ENCODE data around the gene FRMPD4.

Gene FRMPD4

GRCh38 chrX:12372111-12372510 is 233.8 kb downstream of the FRMPD4 start:
- TF ChIP-seq, protein P1, sequence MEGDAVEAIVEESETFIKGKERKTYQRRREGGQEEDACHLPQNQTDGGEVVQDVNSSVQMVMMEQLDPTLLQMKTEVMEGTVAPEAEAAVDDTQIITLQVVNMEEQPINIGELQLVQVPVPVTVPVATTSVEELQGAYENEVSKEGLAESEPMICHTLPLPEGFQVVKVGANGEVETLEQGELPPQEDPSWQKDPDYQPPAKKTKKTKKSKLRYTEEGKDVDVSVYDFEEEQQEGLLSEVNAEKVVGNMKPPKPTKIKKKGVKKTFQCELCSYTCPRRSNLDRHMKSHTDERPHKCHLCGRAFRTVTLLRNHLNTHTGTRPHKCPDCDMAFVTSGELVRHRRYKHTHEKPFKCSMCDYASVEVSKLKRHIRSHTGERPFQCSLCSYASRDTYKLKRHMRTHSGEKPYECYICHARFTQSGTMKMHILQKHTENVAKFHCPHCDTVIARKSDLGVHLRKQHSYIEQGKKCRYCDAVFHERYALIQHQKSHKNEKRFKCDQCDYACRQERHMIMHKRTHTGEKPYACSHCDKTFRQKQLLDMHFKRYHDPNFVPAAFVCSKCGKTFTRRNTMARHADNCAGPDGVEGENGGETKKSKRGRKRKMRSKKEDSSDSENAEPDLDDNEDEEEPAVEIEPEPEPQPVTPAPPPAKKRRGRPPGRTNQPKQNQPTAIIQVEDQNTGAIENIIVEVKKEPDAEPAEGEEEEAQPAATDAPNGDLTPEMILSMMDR (IDR thresholded peaks at IDR 0.05; ENCODE audit: unreplicated experiment in 3 of 3) = no peak

DNA sequence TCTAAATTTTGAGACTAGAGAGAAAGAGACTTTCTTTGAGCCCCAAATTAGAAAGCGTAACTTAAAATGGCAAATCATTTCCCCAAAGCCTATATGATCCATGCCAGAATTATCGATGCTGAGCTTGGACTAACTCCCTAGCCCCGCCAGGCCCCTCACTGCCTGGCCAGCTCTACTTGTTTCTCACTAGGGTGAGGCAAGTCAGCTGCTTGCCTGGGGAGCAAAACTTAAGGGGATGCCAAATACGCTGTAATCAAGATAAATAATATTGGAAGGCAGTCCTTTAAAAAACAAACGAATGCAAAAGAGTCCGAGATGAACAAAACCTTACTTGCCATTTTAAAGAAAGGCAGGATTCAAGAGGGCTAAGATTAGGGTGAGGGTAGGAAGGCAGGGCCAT is 236.0 kb downstream of the FRMPD4 start:
- peak overlapping the region in 1 of 3 experiments; percentile 61 for H3K27ac Mint-ChIP-seq
- peaks cover 28% of the 10 kb centered on the region for H3K4me1 Mint-ChIP-seq
- no peak overlapping the region for H3K4me3 Mint-ChIP-seq
- no peaks in the 10 kb centered on the region for H3K27me3 Mint-ChIP-seq (ENCODE audit: low read depth)
- no peaks in the 10 kb centered on the region for H3K36me3 Mint-ChIP-seq (ENCODE audit: low read depth)
- TF ChIP-seq, protein P1 (IDR thresholded peaks at IDR 0.05; ENCODE audit: unreplicated experiment in 3 of 3) = no peak
- H3K9me3 Mint-ChIP-seq = peaks cover 2% of the 10 kb centered on the region

More at GRCh38 chrX:12372111-12372510, 233.8 kb downstream of the FRMPD4 start:
- H3K4me3 Mint-ChIP-seq = no peak overlapping the region
- H3K4me1 Mint-ChIP-seq = peaks cover 22% of the 10 kb centered on the region
- no peaks in the 10 kb centered on the region for H3K36me3 Mint-ChIP-seq (ENCODE audit: low read depth)
- peaks cover 4% of the 10 kb centered on the region for H3K9me3 Mint-ChIP-seq
- no peaks in the 10 kb centered on the region for H3K27me3 Mint-ChIP-seq (ENCODE audit: low read depth)
- no peak overlapping the region for H3K27ac Mint-ChIP-seq

DNA sequence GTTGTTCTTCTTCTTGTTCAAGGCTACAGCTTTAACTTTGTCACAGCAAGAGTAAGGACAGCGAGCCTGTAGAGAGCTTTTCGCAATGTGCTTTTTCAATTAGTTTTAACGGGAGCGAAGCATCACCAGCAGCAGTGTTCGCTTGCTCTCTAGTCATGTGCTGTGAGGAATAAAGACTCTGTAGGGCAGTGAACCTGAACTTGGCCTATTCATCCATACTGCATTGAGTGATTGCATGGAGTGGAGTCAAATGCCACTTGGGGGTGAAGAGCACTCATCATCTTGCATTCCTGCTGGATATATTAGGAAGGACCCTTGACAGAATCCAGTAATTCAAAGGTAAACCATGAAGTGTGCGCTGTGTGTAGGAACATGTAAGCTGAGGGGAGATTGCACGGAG is 240.0 kb downstream of the FRMPD4 start:
- Mint-ChIP-seq H3K27ac (no peak overlapping the region), H3K4me1 (peaks cover 20% of the 10 kb centered on the region), H3K27me3 (ENCODE audit: low read depth) (no peaks in the 10 kb centered on the region), H3K9me3 (peaks cover 2% of the 10 kb centered on the region), H3K4me3 (no peak overlapping the region), H3K36me3 (ENCODE audit: low read depth) (no peaks in the 10 kb centered on the region)
- TF ChIP-seq, protein P1 (IDR thresholded peaks at IDR 0.05; ENCODE audit: unreplicated experiment in 3 of 3) = no peak

DNA sequence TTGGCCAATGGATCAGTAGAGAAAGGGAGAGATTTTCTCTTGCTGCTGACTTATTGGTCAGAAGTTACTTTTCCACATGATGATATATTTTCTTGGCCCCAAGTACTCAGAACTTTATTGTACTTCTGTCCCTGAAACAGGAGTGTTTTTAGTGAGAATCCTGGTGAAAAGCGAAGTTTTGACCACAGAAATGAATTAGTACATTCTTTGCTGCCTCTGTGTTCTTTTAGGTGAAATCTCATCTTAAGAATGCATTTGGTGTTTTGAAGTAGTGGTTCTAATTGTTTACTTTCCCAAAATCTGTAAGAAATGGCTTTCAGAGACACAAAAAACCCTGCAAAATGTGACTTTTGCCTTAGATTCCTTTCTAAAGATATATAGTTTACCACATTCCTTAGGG is 240.4 kb downstream of the FRMPD4 start:
- Mint-ChIP-seq H3K27ac (no peak overlapping the region), H3K4me1 (peaks cover 16% of the 10 kb centered on the region), H3K36me3 (ENCODE audit: low read depth) (no peaks in the 10 kb centered on the region), H3K27me3 (ENCODE audit: low read depth) (no peaks in the 10 kb centered on the region), H3K9me3 (peaks cover 2% of the 10 kb centered on the region), H3K4me3 (no peak overlapping the region)
- TF ChIP-seq, protein P1 (IDR thresholded peaks at IDR 0.05; ENCODE audit: unreplicated experiment in 3 of 3) = no peak

DNA sequence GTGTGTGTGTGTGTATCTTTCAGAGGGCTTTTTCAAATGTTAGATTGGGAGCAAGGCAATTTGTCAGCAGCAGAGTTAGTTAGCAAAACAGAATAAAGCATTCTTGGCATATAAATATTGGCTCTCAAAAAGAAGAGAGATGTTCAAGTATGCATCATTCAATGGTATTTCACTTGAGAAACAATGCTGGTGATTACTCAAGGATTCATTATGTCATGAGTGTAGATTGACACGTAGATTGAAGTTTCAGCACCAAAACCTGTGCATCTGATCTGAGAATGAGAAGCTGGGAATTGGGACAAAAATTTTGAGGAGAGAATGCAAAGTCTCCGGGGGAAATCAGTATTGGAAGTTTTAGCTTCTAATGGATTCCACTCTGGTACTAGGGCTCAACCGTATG is 241.4 kb downstream of the FRMPD4 start:
- Mint-ChIP-seq H3K27me3 (ENCODE audit: low read depth) (no peaks in the 10 kb centered on the region), H3K4me3 (no peak overlapping the region), H3K9me3 (no peaks in the 10 kb centered on the region), H3K4me1 (peaks cover 6% of the 10 kb centered on the region), H3K27ac (no peak overlapping the region), H3K36me3 (ENCODE audit: low read depth) (no peaks in the 10 kb centered on the region)
- TF ChIP-seq, protein P1 (IDR thresholded peaks at IDR 0.05; ENCODE audit: unreplicated experiment in 3 of 3) = no peak

DNA sequence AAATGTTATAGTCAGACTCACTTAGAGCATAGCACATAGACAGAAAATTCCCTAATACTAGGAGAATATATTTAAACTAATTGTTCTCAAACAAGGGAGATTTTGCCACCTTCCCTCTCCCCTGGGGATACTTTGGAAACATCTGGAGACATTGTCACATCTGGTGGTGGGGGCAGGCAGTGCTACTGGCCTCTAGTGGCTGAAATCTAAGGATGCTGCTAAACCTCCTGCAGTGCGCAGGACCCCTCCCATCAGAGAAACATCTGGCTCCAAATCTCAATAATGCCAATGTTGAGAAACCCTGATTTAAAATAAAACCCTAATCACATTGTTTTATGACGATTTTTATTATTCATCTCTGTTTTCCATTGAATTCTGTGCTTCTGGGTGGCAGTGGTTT is 244.9 kb downstream of the FRMPD4 start:
- TF ChIP-seq, protein P1 (IDR thresholded peaks at IDR 0.05; ENCODE audit: unreplicated experiment in 3 of 3) = no peak
- no peak overlapping the region for H3K27ac Mint-ChIP-seq
- peaks cover 3% of the 10 kb centered on the region for H3K4me1 Mint-ChIP-seq
- no peak overlapping the region for H3K4me3 Mint-ChIP-seq
- H3K27me3 Mint-ChIP-seq (ENCODE audit: low read depth) = no peaks in the 10 kb centered on the region
- no peaks in the 10 kb centered on the region for H3K9me3 Mint-ChIP-seq
- H3K36me3 Mint-ChIP-seq (ENCODE audit: low read depth) = no peaks in the 10 kb centered on the region
